Panc1 (cell line): ENCODE data around the gene PITX2. TPM values are rescaled to one million over a fixed set of nuclear protein-coding genes. Genes with fewer than 3 reads are reported as not detected.

Experiments
- ATAC-seq: fragments of 200-7000 bp; cut with Tn5 transposase; 2 replicates; pipeline ENCODE4 v1.9.1; 2020; ENCODE audit warnings: mild to moderate bottlenecking, moderate library complexity
- BruUV-seq: library from RNA; stranded (reverse); fragments of 400-500 nt; replicated peaks from 2 replicates; lab custom pipeline; 2021; lab: Mats Ljungman, UMichigan
- CTCF ChIA-PET: fragments of 300-600 bp; sonication (Branson Sonifier 250); formaldehyde crosslinking; loops from one replicate; lab custom pipeline; 2022; ENCODE audit warnings: antibody characterized with exemption; lab: Charles Lee
- POLR2A ChIA-PET: fragments of 300-600 bp; sonication (Branson Sonifier 250); formaldehyde crosslinking; loops from one replicate; lab custom pipeline; 2022; ENCODE audit warnings: antibody characterized with exemption; lab: Charles Lee
- DNase-seq: peaks from one replicate; pipeline ENCODE4 v3.0.0-alpha.2; 2010; ENCODE audit warnings: low read depth, low spot score
- H3K27ac ChIP-seq: 2 replicates; pipeline ENCODE4 v1.5.1; 2011; ENCODE audit warnings: mild to moderate bottlenecking, low read length, inconsistent platforms
- H3K27me3 ChIP-seq: fragments of 200-500 bp; sonication (Bioruptor generic); 2 replicates; pipeline ENCODE4 v1.6.0; 2014; ENCODE audit warnings: low read length, inconsistent platforms; ENCODE audit not compliant: control insufficient read depth, insufficient read depth
- H3K36me3 ChIP-seq: fragments of 200-500 bp; sonication (Bioruptor generic); 2 replicates; pipeline ENCODE4 v1.5.1; 2014; ENCODE audit warnings: inconsistent platforms, mild to moderate bottlenecking, low read length, moderate library complexity; ENCODE audit not compliant: control insufficient read depth, insufficient read depth
- H3K4me1 ChIP-seq: 2 replicates; pipeline ENCODE4 v1.5.1; 2011; ENCODE audit warnings: inconsistent platforms, mild to moderate bottlenecking, low read length, moderate library complexity; ENCODE audit not compliant: control insufficient read depth, insufficient read depth
- H3K4me3 ChIP-seq, 2 experiments: 2 replicates each; pipeline ENCODE4 v1.5.1; 2011 to 2012; ENCODE audit warnings: low read depth in 2 of 2, low read length in 2 of 2, mild to moderate bottlenecking in 2 of 2, inconsistent platforms in 1 of 2, moderate library complexity in 1 of 2
- H3K9me3 ChIP-seq: fragments of 200-500 bp; sonication (Bioruptor generic); 2 replicates; pipeline ENCODE4 v1.5.1; 2014; ENCODE audit warnings: low read depth, mild to moderate bottlenecking, inconsistent platforms, low read length, moderate library complexity; ENCODE audit not compliant: control insufficient read depth, insufficient read depth
- CTCF ChIP-seq: fragments of 450-650 bp; IDR thresholded peaks from 2 replicates; pipeline ENCODE4 v1.5.1; 2017; ENCODE audit warnings: mild to moderate bottlenecking
- POLR2AphosphoS5 ChIP-seq: IDR thresholded peaks from 2 replicates; pipeline ENCODE4 v1.6.1; 2012; ENCODE audit warnings: mild to moderate bottlenecking, low read depth, low read length, moderate library complexity
- REST ChIP-seq, 2 experiments: IDR thresholded peaks; 2 replicates each; pipeline ENCODE4 v1.6.1; 2011 to 2012; ENCODE audit warnings: low read depth in 2 of 2, control low read depth in 1 of 2, low read length in 1 of 2, mild to moderate bottlenecking in 1 of 2, moderate library complexity in 1 of 2; ENCODE audit not compliant: insufficient read depth in 1 of 2
- SIN3A ChIP-seq: IDR thresholded peaks from 2 replicates; pipeline ENCODE4 v1.6.1; 2012; ENCODE audit warnings: low read depth, mild to moderate bottlenecking, low read length, moderate library complexity, borderline replicate concordance; ENCODE audit not compliant: insufficient read depth
- TCF7L2 ChIP-seq: IDR thresholded peaks from 2 replicates; pipeline ENCODE4 v1.6.1; 2011; ENCODE audit warnings: mild to moderate bottlenecking, low read depth, low read length, inconsistent platforms
- in situ Hi-C: cut with HindIII; loops from 2 replicates; pipeline ENCODE4 v1.10.0; 2016; ENCODE audit warnings: low sequenced_read_pairs, low pct_unique_long_range_greater_than_20kb
- intact Hi-C: fragments of 100-400 bp; cut with micrococcal nuclease; formaldehyde crosslinking; loops from one replicate; pipeline ENCODE4 v1.10.0; 2022; ENCODE audit not compliant: unreplicated experiment
- total RNA-seq: library from RNA; stranded (reverse); gene quantifications from one replicate; pipeline ENCODE4 v1.2.1, GENCODE V29; 2021; ENCODE audit not compliant: unreplicated experiment

PITX2 gene
- total RNA-seq, 1 experiment from 2014 or later, result 0.44 TPM

- Histone ChIP-seq H3K27me3 (no peaks in the 10 kb centered on the region), H3K4me1 (no peaks in the 10 kb centered on the region), H3K27ac (no peak overlapping the region), H3K36me3 (no peaks in the 10 kb centered on the region), H3K9me3 (no peaks in the 10 kb centered on the region), H3K4me3 (no peak overlapping the region)
- ATAC-seq, result no peak
- ChIA-PET CTCF (no interaction called here), POLR2A (no interaction called here)
- TF ChIP-seq TCF7L2 (no peak), CTCF (no peak), POLR2AphosphoS5 (no peak), REST (IDR thresholded peaks at IDR 0.05; ENCODE audit: insufficient read depth in 1 of 2, low read depth in 2 of 2, low read length in 1 of 2) (no peak), SIN3A (no peak)
- DNase-seq, result no peak
- in situ Hi-C loops, result no loop called here
- intact Hi-C loops, result loop anchor here (5.0 kb wide), 3 partner anchors 324 to 819 kb away; no protein-coding TSS in a partner anchor
- no TSS peak for BruUV-seq
Measured at GRCh38 chr4:110633358-110634341, 10.8 kb upstream of the PITX2 start.

GRCh38 chr4:110632506-110633357, 9.9 kb upstream of the PITX2 start:
- Histone ChIP-seq H3K27me3 (no peaks in the 10 kb centered on the region), H3K27ac (no peak overlapping the region), H3K4me1 (no peaks in the 10 kb centered on the region), H3K9me3 (no peaks in the 10 kb centered on the region), H3K4me3 (no peak overlapping the region; a peak in 1 of 4 replicates), H3K36me3 (no peaks in the 10 kb centered on the region)
- DNase-seq (no peak), ATAC-seq (no peak)
- intact Hi-C loops, result loop anchor here (5.0 kb wide), 3 partner anchors 325 to 820 kb away; no protein-coding TSS in a partner anchor
- in situ Hi-C loops, result no loop called here
- BruUV-seq, result no TSS peak
- TF ChIP-seq POLR2AphosphoS5 (no peak), CTCF (no peak), TCF7L2 (no peak), SIN3A (no peak), REST (IDR thresholded peaks at IDR 0.05; ENCODE audit: insufficient read depth in 1 of 2, low read depth in 2 of 2, low read length in 1 of 2) (no peak)
- ChIA-PET POLR2A (no interaction called here), CTCF (no interaction called here)
